NOMO-1 treated with DMSO at 0.1 percent for 48 hours (cell line): ENCODE results near the gene POGK.
"Not testable (repeated sequence)": the region's sequence is repeated elsewhere in the genome, so short reads cannot be mapped to it uniquely, and the experiment has no call there.

ENCODE experiments used
- DNase-seq: peaks from one replicate; lab custom pipeline; 2025; ENCODE audit not compliant: unreplicated experiment; lab: John Stamatoyannopoulos, UW

POGK gene

DNA sequence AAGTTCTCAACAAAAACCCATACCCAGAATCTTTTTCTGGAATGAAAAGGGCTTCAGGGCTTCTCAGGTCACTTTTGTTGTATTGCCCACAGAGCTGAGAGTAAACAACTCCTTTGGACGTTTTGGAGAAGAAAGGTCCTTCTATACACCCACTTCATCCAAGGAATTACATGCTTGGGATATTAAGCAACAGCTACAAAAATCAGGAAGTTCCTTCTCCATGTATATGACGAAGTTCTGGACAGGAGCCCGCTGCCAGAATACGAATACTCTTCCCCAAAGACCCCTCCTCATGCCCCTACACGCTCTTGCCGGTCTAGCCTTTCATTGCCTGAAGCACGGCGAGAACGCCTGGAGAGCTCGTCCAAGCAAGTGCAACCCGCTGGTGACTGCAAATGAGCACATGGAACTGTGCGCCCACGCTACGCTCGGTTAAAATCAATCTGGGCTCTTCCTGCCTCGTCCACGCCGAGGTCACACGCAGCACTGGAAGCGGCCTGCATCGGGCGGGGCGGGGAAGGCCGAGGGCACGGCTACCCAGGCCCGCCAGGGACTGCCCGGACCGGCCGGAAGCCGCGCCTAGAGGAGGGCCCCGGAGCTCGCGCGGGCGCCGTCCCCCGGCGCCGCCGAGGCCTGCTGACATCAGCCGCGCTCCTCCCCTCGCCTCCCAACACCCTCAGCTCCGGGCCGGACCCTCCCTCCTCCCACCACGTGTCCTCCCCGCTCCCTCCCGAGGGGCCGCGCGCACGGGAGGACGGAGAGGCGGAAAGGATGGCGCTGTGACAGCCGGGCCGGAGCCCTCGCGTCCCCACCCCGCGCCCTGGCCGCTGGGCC, at the start of gene POGK:
Gene POGK, plus strand, starts transcription at position 710 of the 834 bp plus-strand sequence. CDS start 1,482 bp downstream, outside the sequence.
- peak; percentile 88 for DNase-seq

DNA sequence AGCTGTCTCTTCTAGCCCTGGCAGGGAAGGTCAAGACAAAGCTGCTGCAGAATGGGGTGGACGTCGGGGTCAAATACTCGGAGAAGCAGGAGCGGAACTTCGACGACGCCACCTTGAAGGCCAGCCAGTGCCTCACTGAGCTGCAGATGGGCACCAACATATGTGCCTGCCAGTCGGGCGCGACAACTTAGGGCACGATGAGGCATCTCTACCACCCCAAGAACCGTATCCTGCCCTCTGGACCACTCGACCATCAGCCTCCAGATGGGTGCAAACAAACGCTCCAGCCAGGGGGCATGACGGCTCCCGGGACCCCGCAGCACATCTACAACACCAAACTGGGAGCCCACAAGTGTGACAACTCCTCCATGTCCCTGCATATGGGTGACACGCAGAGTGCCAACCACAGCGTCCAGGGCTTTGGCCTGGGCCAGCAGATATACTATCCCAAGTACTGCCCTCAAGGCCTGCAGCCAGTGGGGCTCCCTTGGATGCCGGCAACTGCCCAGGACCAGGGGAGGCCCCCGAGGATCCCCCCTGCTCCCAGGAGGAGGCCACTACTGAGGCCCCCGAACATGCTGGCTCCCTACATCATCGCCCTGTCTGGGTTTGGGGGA, 42.5 kb upstream of the POGK start:
- DNase-seq: no peak

DNA sequence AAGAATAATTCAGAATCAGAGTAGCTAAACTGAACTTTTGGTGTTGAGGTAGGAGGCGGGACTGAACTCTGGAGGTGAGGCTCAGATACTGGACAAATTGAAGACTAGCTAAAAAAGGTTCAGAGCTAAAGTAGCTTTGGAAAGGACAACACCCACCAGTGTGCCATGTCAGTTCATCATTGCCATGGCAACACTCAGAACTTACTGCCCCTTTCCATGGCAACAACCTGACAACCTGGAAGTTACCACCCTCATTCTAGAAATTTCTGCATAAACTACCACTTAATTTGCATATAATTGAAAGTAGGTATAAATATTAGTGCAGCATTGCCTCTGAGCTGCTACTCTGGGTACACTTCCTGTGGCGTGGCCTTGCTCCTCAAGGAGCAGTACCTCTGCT, 30.3 kb upstream of the POGK start:
- no peak for DNase-seq

GRCh38 chr1:166811691-166812090, 27.6 kb upstream of the POGK start:
- DNase-seq: no peak

GRCh38 chr1:166813508-166814223, 25.6 kb upstream of the POGK start:
- no peak for DNase-seq

- DNase-seq: no peak
Observed at GRCh38 chr1:166814611-166815010, 24.7 kb upstream of the POGK start.

GRCh38 chr1:166819974-166820373, 19.3 kb upstream of the POGK start:
- DNase-seq: no peak

DNA sequence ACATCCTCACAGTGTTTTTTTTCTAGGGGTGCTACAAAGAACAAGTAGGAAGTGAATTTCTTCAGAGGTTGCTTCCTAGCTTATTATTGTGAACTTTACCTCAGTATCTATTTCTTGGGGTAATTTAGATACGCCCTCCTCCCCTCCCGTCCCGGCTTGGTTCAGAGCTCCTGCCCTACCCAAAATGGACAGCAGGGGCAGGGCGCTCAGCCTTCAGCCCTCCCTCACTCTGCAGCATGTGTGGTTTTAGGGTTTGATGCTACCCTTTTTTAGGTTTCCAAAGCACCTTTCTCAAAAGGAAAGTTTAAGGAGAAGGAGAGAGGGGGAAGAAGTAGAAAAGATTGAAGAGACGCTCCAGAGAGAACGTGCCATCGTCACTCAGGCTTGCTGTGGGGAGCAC, 16.9 kb upstream of the POGK start:
- no peak for DNase-seq

- no peak for DNase-seq
Observed at GRCh38 chr1:166827426-166827825, 11.8 kb upstream of the POGK start.

- DNase-seq: not testable (repeated sequence)
Observed at GRCh38 chr1:166829762-166830161, 9.5 kb upstream of the POGK start.

DNA sequence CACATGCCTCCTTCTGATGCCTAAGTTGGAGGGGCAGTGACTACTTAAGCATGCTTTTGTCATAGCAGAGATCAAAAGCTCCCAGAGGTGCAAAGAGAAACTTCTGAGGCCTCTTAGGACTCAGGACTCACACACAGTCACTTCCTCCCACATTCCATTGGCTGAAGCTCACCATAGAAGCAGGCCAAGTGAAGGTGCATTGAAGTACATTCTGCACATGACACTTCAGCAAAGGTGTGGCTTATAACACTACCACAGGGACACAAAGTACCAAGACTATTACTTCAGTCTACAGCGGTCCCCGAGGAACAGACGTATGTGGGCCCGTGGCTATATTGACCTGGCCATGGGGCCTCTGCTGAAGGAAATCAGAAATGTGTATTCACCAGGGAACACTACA, 2.5 kb upstream of the POGK start:
- DNase-seq: no peak

DNA sequence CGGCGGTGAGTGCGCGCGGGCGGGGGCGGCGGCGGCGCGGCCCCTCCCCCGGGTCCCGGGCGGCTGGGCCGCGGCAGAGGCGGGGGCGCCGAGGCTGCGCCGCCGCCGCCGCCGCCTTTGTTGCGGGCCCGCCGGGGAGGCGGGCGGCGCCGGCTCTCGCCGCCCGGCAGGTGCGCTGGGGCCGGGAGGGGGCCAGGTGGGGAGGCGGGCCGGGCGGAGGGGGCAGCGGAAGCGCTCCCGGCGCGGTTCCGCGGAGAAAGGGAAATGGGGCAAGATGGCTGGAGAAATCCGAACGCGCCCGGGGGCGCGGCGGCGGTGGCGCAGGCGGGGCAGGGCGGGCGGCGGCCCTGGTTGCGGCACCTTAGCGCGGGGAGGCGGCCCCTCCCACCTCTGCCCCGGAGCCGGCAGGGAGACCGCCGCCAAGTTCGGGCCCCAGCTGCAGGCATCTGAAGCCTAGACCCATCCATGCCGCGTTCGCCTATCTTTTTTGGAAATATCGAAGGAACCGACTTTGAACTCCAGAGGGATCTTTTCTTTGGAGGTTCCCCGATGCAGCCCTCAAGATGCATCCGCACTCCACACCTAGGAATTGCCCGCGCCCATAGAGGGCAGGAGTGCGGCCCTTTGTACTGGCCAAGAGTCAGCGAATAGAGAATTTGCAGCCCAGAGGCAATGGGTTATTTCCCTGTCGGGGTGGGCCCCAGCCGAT, 479 bp downstream of the POGK start:
- peak; percentile 28 for DNase-seq

- DNase-seq: peak; percentile 15
Observed at GRCh38 chr1:166840309-166841274, 1.3 kb downstream of the POGK start.

DNA sequence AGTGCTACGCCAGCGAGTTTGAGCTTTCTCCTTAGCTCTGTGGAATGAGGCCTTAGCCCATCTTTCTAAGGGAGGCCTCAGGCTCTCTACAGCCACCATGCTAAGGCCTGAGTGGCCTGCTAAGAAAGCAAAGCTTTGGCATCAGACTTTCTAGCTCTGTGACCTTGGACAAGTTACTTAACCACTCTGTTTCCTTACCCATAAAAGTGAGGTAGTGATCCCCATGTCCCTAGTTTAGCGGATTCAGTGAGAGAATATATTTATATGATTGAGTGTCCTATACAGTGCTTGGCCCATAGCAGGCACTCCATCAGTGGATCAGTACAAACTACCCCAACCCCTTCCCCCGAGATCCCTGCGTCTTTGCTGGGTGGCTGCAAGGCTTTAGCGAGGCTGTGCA, 4.0 kb downstream of the POGK start:
- DNase-seq: no peak

GRCh38 chr1:166843769-166844596, 4.7 kb downstream of the POGK start:
- DNase-seq: no peak

GRCh38 chr1:166844791-166845190, 5.5 kb downstream of the POGK start:
- DNase-seq: no peak

DNA sequence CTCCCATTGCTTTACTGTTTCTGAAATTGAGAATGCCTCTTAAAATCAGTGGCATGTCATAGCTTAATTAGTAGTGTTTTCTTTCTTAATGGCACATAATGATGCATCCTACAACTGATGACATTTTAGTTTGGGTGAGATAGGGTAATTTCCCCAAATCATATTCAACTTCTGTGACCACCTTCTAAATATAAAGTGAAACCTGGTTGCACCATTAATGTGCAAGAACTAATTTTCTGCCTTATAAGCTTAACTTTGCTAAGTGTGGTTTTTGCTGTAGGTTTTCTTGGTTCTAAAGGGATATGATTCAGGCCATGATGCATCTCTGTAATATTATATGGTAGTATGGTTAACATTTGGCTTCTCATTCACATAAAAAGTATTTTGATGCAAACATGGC, 8.9 kb downstream of the POGK start:
- no peak for DNase-seq

DNA sequence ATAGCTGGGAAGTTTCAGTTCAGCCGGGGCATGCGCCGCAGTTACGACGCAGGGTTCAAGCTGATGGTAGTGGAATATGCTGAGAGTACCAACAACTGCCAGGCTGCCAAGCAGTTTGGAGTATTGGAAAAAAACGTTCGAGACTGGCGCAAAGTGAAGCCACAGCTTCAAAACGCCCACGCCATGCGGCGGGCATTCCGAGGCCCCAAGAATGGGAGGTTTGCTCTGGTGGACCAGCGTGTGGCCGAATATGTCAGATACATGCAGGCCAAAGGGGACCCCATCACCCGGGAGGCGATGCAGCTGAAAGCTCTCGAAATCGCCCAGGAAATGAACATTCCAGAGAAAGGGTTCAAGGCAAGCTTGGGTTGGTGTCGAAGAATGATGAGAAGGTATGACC, 9.9 kb downstream of the POGK start:
- DNase-seq: no peak

- no peak for DNase-seq
Observed at GRCh38 chr1:166852918-166853317, 13.6 kb downstream of the POGK start.
